Measurements from ENCODE around the gene GRK1. TPM values are rescaled to one million over a fixed set of nuclear protein-coding genes. Genes with fewer than 3 reads are reported as not detected.

Gene GRK1
- total RNA-seq, 2 experiments from 2014 or later: not detected

DNA sequence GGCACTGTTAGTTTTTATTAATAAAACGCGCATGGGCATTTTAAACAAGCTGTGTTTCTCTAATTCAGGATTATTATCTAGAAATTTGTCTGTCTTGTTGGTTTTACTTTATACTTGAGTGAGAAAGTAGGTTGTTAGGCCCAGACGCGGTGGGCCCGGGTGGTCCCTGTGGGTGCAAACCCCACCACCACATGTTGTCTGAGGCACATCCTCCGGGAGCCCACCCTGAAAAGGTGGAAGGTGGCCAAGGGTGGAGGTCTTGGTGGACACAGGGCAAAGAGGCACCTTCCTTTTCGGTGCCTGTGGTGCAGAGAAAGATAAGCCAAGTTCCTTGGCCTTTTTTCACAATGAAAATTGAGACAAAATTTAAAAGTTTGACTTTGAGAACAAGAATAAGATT lies 25.6 kb upstream of the GRK1 start:
- no peaks in the 10 kb centered on the region for H3K9me2 ChIP-seq (ENCODE audit: insufficient read depth, low read length)
- no peaks in the 10 kb centered on the region for H4K20me1 ChIP-seq (ENCODE audit: insufficient read depth, low read length)
- H3K27ac ChIP-seq (ENCODE audit: low read depth, low read length, poor library complexity, severe bottlenecking): no peak overlapping the region
- H3K36me3 ChIP-seq (ENCODE audit: insufficient read depth, low read length): peaks cover 46% of the 10 kb centered on the region
- TF ChIP-seq EZH2phosphoT487 (IDR thresholded peaks at IDR 0.05; ENCODE audit: borderline replicate concordance, low read depth, low read length) (no peak), CTCF (conservative IDR thresholded peaks at IDR 0.05; ENCODE audit: low read length) (no peak)
- CTCF ChIA-PET (ENCODE audit: unreplicated experiment): no interaction called here
- H3K4me3 ChIP-seq (ENCODE audit: low read depth, low read length, poor library complexity, severe bottlenecking): no peak overlapping the region
- H3K4me2 ChIP-seq (ENCODE audit: low read length): no peak overlapping the region
- H2AFZ ChIP-seq (ENCODE audit: low read length): no peak overlapping the region
- no peak for DNase-seq (ENCODE audit: low spot score)
- H3K4me1 ChIP-seq (ENCODE audit: insufficient read depth, low read length, poor library complexity, severe bottlenecking): no peaks in the 10 kb centered on the region
- H3K79me2 ChIP-seq (ENCODE audit: insufficient read depth, low read depth, low read length): no peaks in the 10 kb centered on the region
- POLR2A ChIA-PET: no interaction called here
- no TSS peak for BruUV-seq (replicated peaks)
- no peaks in the 10 kb centered on the region for H3K9me3 ChIP-seq (ENCODE audit: low read length)
- intact Hi-C loops (cut with micrococcal nuclease; ENCODE audit: unreplicated experiment): no loop called here

- Histone ChIP-seq H3K9me2 (ENCODE audit: insufficient read depth, low read length) (no peaks in the 10 kb centered on the region), H3K4me1 (ENCODE audit: insufficient read depth, low read length, poor library complexity, severe bottlenecking) (no peaks in the 10 kb centered on the region), H3K4me2 (ENCODE audit: low read length) (no peak overlapping the region), H3K4me3 (ENCODE audit: low read depth, low read length, poor library complexity, severe bottlenecking) (no peak overlapping the region), H3K36me3 (ENCODE audit: insufficient read depth, low read length) (peaks cover 35% of the 10 kb centered on the region), H4K20me1 (ENCODE audit: insufficient read depth, low read length) (no peaks in the 10 kb centered on the region), H2AFZ (ENCODE audit: low read length) (no peak overlapping the region), H3K79me2 (ENCODE audit: insufficient read depth, low read depth, low read length) (no peaks in the 10 kb centered on the region), H3K27ac (ENCODE audit: low read depth, low read length, poor library complexity, severe bottlenecking) (no peak overlapping the region), H3K9me3 (ENCODE audit: low read length) (no peaks in the 10 kb centered on the region)
- ChIA-PET CTCF (ENCODE audit: unreplicated experiment) (no interaction called here), POLR2A (no interaction called here)
- TF ChIP-seq CTCF (conservative IDR thresholded peaks at IDR 0.05; ENCODE audit: low read length): no peak
- TF ChIP-seq EZH2phosphoT487 (IDR thresholded peaks at IDR 0.05; ENCODE audit: borderline replicate concordance, low read depth, low read length): no peak
- intact Hi-C loops (cut with micrococcal nuclease; ENCODE audit: unreplicated experiment): no loop called here
- no TSS peak for BruUV-seq (replicated peaks)
- no peak for DNase-seq (ENCODE audit: low spot score)
These were observed 24.5 kb upstream of the GRK1 start for GRCh38 chr13:113642563-113642962.

DNA sequence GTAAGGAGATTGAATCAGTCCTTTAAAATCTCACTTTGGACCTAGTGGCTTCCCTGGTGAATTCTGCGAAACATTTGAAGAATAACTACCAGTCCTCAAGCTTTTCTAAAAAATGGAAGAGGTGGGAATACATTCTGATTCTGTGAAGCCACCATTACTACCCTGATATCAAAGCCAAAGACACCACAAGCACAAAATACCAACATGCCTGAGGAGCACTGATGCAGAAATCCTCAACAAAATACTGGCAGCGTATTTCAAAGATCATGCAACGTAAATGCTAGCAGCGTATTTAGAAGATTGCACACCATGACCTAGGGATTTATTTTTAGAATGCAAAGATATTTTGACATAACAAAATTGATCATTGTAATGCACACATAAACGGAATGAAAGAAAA lies 23.4 kb upstream of the GRK1 start:
- H2AFZ ChIP-seq (ENCODE audit: low read length): no peak overlapping the region
- intact Hi-C loops (cut with micrococcal nuclease; ENCODE audit: unreplicated experiment): no loop called here

More for the DNA sequence above, 23.4 kb upstream of the GRK1 start:
- Histone ChIP-seq H3K9me2 (ENCODE audit: insufficient read depth, low read length) (no peaks in the 10 kb centered on the region), H3K4me1 (ENCODE audit: insufficient read depth, low read length, poor library complexity, severe bottlenecking) (no peaks in the 10 kb centered on the region), H3K4me3 (ENCODE audit: low read depth, low read length, poor library complexity, severe bottlenecking) (no peak overlapping the region), H3K27ac (ENCODE audit: low read depth, low read length, poor library complexity, severe bottlenecking) (no peak overlapping the region), H3K79me2 (ENCODE audit: insufficient read depth, low read depth, low read length) (no peaks in the 10 kb centered on the region), H3K9me3 (ENCODE audit: low read length) (no peaks in the 10 kb centered on the region), H3K36me3 (ENCODE audit: insufficient read depth, low read length) (peaks cover 27% of the 10 kb centered on the region), H3K4me2 (ENCODE audit: low read length) (no peak overlapping the region), H4K20me1 (ENCODE audit: insufficient read depth, low read length) (no peaks in the 10 kb centered on the region)
- no peak for DNase-seq (ENCODE audit: low spot score)
- TF ChIP-seq EZH2phosphoT487 (IDR thresholded peaks at IDR 0.05; ENCODE audit: borderline replicate concordance, low read depth, low read length) (no peak), CTCF (conservative IDR thresholded peaks at IDR 0.05; ENCODE audit: low read length) (no peak)
- BruUV-seq (replicated peaks): no TSS peak
- CTCF ChIA-PET (ENCODE audit: unreplicated experiment): no interaction called here
- POLR2A ChIA-PET: no interaction called here
